Left ventricle myocardium inferior (tissue), 1 donor: ENCODE measurements around the gene DCAF11. TPM values are rescaled to one million over a fixed set of nuclear protein-coding genes. Genes with fewer than 3 reads are reported as not detected.

ENCODE experiments used
- DNase-seq: peaks from one replicate; pipeline ENCODE4 v3.0.0-alpha.2; 2020
- H3K27ac ChIP-seq: fragments of 200-600 bp; replicated peaks from 2 replicates; pipeline ENCODE4 v1.8.0; 2021
- H3K27me3 ChIP-seq: fragments of 200-600 bp; 2 replicates; pipeline ENCODE4 v1.8.0; 2021; ENCODE audit warnings: low read depth
- H3K36me3 ChIP-seq: fragments of 200-600 bp; 2 replicates; pipeline ENCODE4 v1.8.0; 2021
- H3K4me1 ChIP-seq: fragments of 200-600 bp; 2 replicates; pipeline ENCODE4 v1.8.0; 2021
- H3K4me3 ChIP-seq: fragments of 200-600 bp; 2 replicates; pipeline ENCODE4 v1.8.0; 2021; ENCODE audit warnings: mild to moderate bottlenecking, moderate library complexity
- H3K9me3 ChIP-seq: fragments of 200-600 bp; replicated peaks from 2 replicates; pipeline ENCODE4 v1.8.0; 2021
- intact Hi-C: fragments of 100-400 bp; cut with micrococcal nuclease; formaldehyde crosslinking; loops from one replicate; pipeline ENCODE4 v1.11.0; 2022
- total RNA-seq: library from RNA; stranded (reverse); fragmentation: NEBNext Ultra II Directional; extraction: Animal tissue kit (Norgen Biotek cat#: 25700); gene quantifications from one replicate; pipeline ENCODE4 v1.2.1, GENCODE V29; 2021
- TF ChIP-seq, protein P1 (sequence below): fragments of 200-600 bp; IDR thresholded peaks from 2 replicates; pipeline ENCODE4 v1.8.0; 2021; ENCODE audit warnings: antibody characterized with exemption, mild to moderate bottlenecking, borderline replicate concordance
- donor health status: DM: no; HTN: yes; CAD: no; lungs with severe emphysema.

DCAF11 gene
- total RNA-seq, 1 donor from 2014 or later: 74.7 TPM

DNA sequence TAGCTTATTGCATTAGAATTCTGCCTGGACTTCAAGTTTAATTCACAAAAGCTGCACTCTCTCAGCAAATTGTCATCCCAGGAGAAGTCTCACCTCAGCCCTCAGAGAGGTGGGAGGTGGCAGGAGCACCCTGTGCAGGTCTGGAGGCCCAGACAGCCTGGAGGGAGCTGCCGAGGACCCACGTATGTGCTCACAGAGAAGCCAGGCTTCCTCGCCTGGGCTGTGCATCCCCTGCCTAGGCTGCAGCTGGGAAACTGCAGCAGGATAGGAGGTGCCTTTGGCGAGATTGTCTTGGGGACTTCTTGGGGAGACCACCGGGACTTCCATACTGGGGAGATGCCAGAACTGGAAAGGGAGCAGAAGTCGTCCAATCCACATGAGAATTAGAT, 34.4 kb upstream of the DCAF11 start:
- H3K4me3 ChIP-seq: no peak overlapping the region
- H3K9me3 ChIP-seq: no peaks in the 10 kb centered on the region
- TF ChIP-seq, protein P1, sequence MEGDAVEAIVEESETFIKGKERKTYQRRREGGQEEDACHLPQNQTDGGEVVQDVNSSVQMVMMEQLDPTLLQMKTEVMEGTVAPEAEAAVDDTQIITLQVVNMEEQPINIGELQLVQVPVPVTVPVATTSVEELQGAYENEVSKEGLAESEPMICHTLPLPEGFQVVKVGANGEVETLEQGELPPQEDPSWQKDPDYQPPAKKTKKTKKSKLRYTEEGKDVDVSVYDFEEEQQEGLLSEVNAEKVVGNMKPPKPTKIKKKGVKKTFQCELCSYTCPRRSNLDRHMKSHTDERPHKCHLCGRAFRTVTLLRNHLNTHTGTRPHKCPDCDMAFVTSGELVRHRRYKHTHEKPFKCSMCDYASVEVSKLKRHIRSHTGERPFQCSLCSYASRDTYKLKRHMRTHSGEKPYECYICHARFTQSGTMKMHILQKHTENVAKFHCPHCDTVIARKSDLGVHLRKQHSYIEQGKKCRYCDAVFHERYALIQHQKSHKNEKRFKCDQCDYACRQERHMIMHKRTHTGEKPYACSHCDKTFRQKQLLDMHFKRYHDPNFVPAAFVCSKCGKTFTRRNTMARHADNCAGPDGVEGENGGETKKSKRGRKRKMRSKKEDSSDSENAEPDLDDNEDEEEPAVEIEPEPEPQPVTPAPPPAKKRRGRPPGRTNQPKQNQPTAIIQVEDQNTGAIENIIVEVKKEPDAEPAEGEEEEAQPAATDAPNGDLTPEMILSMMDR: no peak
- peaks cover 38% of the 10 kb centered on the region for H3K27me3 ChIP-seq
- H3K4me1 ChIP-seq: peaks cover 15% of the 10 kb centered on the region
- intact Hi-C loops: no loop called here
- H3K27ac ChIP-seq: no peak overlapping the region
- DNase-seq: no peak
- no peaks in the 10 kb centered on the region for H3K36me3 ChIP-seq

DNA sequence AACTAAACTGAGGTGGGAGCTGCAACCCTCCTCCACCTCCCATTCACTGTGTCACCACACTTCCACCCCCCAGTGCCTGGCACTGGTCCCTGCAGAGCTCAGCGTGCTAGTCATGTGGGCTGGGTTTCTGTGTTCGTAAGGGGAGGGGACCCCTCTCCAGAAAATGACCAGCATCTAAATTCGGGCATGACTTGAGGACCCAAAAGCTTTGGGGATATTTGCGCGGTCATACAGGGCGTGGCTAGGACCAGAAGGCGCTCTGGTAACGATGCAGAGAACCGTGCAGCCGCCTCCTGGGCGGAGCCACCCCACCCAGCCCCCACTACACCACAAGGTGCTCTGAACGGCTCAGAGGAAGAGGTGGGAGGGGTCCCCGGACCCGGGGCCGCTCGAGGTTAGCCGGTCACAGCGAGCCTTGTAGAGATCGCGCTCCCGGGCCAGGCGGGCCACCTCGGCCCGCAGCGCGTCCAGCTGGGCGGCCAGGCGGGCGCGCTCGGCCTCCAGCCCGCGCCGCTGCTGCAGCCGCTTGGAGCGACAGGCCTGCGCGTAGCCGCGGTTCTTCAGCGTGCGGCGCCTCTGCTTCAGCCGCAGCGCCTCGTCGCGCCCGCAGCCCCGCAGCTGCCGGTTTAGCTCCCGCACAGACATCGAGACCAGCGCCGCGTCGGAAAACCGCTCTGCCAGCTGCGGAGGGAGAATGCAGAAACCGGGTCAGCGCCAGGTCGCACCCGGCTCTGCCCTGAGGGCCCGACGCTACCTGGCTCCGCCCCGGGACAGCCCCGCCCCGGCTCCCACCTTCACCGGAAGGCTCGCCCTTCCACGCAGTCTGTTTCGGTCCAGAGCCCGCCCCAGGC, 33.5 kb upstream of the DCAF11 start:
- Histone ChIP-seq H3K4me1 (peaks cover 15% of the 10 kb centered on the region), H3K4me3 (peak overlapping the region; percentile 72), H3K9me3 (no peaks in the 10 kb centered on the region), H3K27me3 (peaks cover 38% of the 10 kb centered on the region), H3K36me3 (no peaks in the 10 kb centered on the region), H3K27ac (peak overlapping the region; percentile 58)
- DNase-seq: peak; percentile 35
- TF ChIP-seq, protein P1: no peak
- intact Hi-C loops: no loop called here

DNA sequence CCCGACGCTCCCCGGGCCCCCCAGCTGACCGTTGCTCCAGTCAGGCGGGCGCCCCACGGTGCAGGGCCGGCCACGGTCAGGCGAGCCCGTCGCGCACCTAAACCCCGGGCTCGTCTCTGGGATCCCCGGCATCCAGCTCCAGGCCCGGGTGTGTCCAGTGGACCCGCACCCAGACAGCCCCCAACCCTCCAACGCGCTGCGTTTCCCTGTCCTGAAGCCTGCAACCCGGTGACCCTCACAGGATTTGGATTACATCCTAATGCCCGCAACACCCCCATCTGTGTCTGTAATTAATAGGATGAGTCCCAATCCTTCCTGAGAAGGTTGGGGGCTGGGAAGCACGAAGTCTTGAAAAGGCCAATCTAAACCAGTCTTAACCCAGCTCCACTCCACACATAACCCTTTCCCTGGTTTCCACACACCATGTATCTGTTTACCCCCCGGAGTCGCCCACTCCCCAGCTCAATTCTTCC, 32.8 kb upstream of the DCAF11 start:
- intact Hi-C loops: no loop called here
- Histone ChIP-seq H3K27me3 (peaks cover 35% of the 10 kb centered on the region), H3K9me3 (no peaks in the 10 kb centered on the region), H3K4me1 (peaks cover 15% of the 10 kb centered on the region), H3K4me3 (peak overlapping the region; percentile 72), H3K27ac (no peak overlapping the region), H3K36me3 (no peaks in the 10 kb centered on the region)
- no peak for DNase-seq
- TF ChIP-seq, protein P1: no peak

DNA sequence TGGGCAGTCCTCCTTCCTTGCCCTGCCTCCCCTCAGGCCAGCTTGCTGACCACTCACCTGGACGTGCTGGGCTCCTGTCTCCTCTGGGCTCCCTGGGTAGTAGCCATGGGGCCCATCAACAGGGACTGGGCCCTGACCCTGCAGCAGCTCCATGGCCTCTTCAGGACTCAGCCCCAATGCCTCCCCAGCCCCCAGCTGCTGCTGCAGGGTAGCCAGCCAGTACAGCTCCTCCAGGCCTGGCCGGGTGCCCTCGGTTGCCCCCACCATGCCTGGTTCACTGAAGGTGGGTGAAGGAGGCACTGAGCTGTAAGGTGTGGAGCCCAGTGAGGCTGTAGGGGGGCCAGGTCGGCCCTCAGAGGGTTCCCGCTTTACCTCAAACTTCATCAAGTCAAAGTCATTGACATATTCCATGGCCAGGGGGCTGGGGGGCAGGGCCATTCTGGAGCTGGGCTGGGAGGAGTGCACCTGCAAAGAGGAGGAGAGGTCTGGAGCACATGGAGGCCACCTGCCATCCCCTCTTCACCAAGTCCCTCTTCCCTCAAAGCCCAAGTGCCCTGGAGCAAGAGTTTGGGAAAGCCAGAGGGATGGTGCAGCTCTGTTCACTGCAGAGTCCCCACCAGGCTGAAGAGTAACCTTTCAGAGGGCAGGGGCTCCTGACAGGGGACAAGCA, 32.0 kb upstream of the DCAF11 start:
- H3K4me3 ChIP-seq: no peak overlapping the region
- H3K27me3 ChIP-seq: peaks cover 29% of the 10 kb centered on the region
- no peaks in the 10 kb centered on the region for H3K36me3 ChIP-seq
- no peak overlapping the region for H3K27ac ChIP-seq
- H3K9me3 ChIP-seq: no peaks in the 10 kb centered on the region
- DNase-seq: no peak
- TF ChIP-seq, protein P1: no peak
- peaks cover 15% of the 10 kb centered on the region for H3K4me1 ChIP-seq
- intact Hi-C loops: no loop called here

DNA sequence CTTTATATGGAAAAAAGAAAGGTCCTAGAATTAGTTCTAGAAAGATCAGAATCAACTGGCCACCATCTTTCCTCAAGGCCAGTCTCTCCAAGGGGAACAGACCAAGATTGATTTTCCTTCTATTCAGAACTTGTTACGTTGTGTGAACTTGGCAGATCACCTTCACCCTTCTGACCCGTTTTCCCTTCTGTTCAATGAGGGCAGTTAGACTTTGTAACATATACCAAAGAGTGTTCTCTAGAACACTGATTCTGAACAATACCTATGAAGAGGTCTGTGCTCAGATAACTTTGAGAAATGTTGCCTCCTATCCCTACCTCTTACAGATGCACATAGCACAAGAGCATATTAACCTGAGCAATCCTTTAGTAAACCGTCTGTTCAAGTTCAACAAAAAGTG, 31.1 kb upstream of the DCAF11 start:
- H3K36me3 ChIP-seq: no peaks in the 10 kb centered on the region
- intact Hi-C loops: no loop called here
- no peak overlapping the region for H3K4me3 ChIP-seq
- TF ChIP-seq, protein P1: no peak
- no peak overlapping the region for H3K27ac ChIP-seq
- peaks cover 15% of the 10 kb centered on the region for H3K4me1 ChIP-seq
- peaks cover 29% of the 10 kb centered on the region for H3K27me3 ChIP-seq
- H3K9me3 ChIP-seq: no peaks in the 10 kb centered on the region
- DNase-seq: no peak
